ENCODE results near the gene RABGAP1L. TPM values are rescaled to one million over a fixed set of nuclear protein-coding genes. Genes with fewer than 3 reads are reported as not detected.
"Not testable (repeated sequence)": the region's sequence is repeated elsewhere in the genome, so short reads cannot be mapped to it uniquely, and the experiment has no call there.

The RABGAP1L gene
- total RNA-seq, 4 donors from 2014 or later: 31.2 to 115 (median 62.5) TPM

GRCh38 chr1:174606471-174606870, 447.2 kb downstream of the RABGAP1L start:
- peaks cover 0 to 13% of the 10 kb centered on the region in 2 donors for H3K36me3 ChIP-seq
- H3K27ac ChIP-seq: no peak overlapping the region
- peaks cover 0 to 5% (median 0%) of the 10 kb centered on the region in 3 donors for H3K9me3 ChIP-seq
- no peak for ATAC-seq
- no peaks in the 10 kb centered on the region for H3K4me1 ChIP-seq
- H3K4me3 ChIP-seq: no peak overlapping the region
- no peaks in the 10 kb centered on the region for H3K27me3 ChIP-seq
- 61 to 67% methylated on average over 2 of the region's 2 CpGs for WGBS, 2 donors (ENCODE audit: low coverage in 1 of 2)
- TF ChIP-seq POLR2A (IDR thresholded peaks at IDR 0.05): no peak
- no peak for TF ChIP-seq EP300 (IDR thresholded peaks at IDR 0.05)
- no peak for TF ChIP-seq POLR2AphosphoS5 (IDR thresholded peaks at IDR 0.05)
- no peak for TF ChIP-seq CTCF (IDR thresholded peaks at IDR 0.05)

- not testable (repeated sequence) for H3K36me3 ChIP-seq, ATAC-seq, H3K9me3 ChIP-seq, H3K27me3 ChIP-seq, H3K4me3 ChIP-seq, H3K4me1 ChIP-seq, H3K27ac ChIP-seq
- 92% methylated on average over 2 to 10 of the region's 12 CpGs for WGBS, 2 donors (ENCODE audit: low coverage in 1 of 2)
These were observed 458.6 kb downstream of the RABGAP1L start for GRCh38 chr1:174617905-174618304.

GRCh38 chr1:174623324-174624035, 464.2 kb downstream of the RABGAP1L start:
- no peak overlapping the region for H3K4me3 ChIP-seq
- WGBS, 2 donors (ENCODE audit: low coverage in 1 of 2): 58 to 63% methylated on average over 1 to 2 of the region's 2 CpGs
- H3K27me3 ChIP-seq: no peaks in the 10 kb centered on the region
- TF ChIP-seq CTCF (IDR thresholded peaks at IDR 0.05): no peak
- TF ChIP-seq POLR2AphosphoS5 (IDR thresholded peaks at IDR 0.05): no peak
- no peak for TF ChIP-seq EP300 (IDR thresholded peaks at IDR 0.05)
- no peak for TF ChIP-seq POLR2A (IDR thresholded peaks at IDR 0.05)
- no peak for ATAC-seq
- H3K4me1 ChIP-seq: no peaks in the 10 kb centered on the region
- H3K9me3 ChIP-seq: no peaks in the 10 kb centered on the region
- no peaks in the 10 kb centered on the region for H3K36me3 ChIP-seq
- no peak overlapping the region for H3K27ac ChIP-seq

- no peak for TF ChIP-seq POLR2A (IDR thresholded peaks at IDR 0.05)
- TF ChIP-seq EP300 (IDR thresholded peaks at IDR 0.05): no peak
- H3K27me3 ChIP-seq: no peaks in the 10 kb centered on the region
- ATAC-seq: no peak
- H3K4me1 ChIP-seq: no peaks in the 10 kb centered on the region
- 79 to 96% methylated on average over 5 to 6 of the region's 6 CpGs for WGBS, 2 donors (ENCODE audit: low coverage in 1 of 2)
- H3K4me3 ChIP-seq: no peak overlapping the region
- H3K36me3 ChIP-seq: no peaks in the 10 kb centered on the region
- peaks cover 0 to 3% (median 0%) of the 10 kb centered on the region in 3 donors for H3K9me3 ChIP-seq
- H3K27ac ChIP-seq: no peak overlapping the region
These were observed 467.0 kb downstream of the RABGAP1L start for GRCh38 chr1:174626031-174627025.

GRCh38 chr1:174637487-174637886, 478.2 kb downstream of the RABGAP1L start:
- TF ChIP-seq POLR2AphosphoS5 (IDR thresholded peaks at IDR 0.05) (no peak), POLR2A (IDR thresholded peaks at IDR 0.05) (no peak), CTCF (IDR thresholded peaks at IDR 0.05) (no peak), EP300 (IDR thresholded peaks at IDR 0.05) (no peak)
- WGBS, 2 donors (ENCODE audit: low coverage in 1 of 2): 80 to 100% methylated on average over 1 to 2 of the region's 4 CpGs

More at GRCh38 chr1:174637487-174637886, 478.2 kb downstream of the RABGAP1L start:
- no peak overlapping the region for H3K4me3 ChIP-seq
- ATAC-seq: no peak
- no peaks in the 10 kb centered on the region for H3K4me1 ChIP-seq
- no peaks in the 10 kb centered on the region for H3K9me3 ChIP-seq
- H3K27ac ChIP-seq: no peak overlapping the region
- H3K27me3 ChIP-seq: no peaks in the 10 kb centered on the region
- peaks cover 0 to 14% of the 10 kb centered on the region in 2 donors for H3K36me3 ChIP-seq

Measured in gastroesophageal sphincter (tissue), 4 donors.